Measurements from ENCODE around the gene ABCG5.

Gene ABCG5

DNA sequence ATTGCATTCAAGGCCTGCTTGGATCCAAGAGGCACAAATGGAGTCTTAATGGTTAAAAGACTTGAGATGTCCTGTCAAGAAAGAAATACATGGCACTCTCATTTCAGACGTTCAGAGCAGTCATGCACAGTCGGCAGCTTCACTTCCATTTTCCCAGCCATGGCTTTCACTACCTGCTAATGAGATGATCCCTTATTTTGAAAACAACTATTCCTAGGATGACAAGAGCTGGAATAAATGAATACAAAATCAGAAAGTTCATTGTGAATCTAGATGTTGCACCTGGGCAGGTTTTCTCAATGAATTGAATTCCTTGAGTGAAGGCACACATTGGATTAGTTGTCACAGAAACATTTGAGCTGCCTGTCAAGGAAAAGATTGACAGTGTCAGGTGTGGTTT is 25.7 kb downstream of the ABCG5 start:
- H3K4me3 ChIP-seq (ENCODE audit: low read depth, low read length) = no peak overlapping the region
- TF ChIP-seq, protein P1, sequence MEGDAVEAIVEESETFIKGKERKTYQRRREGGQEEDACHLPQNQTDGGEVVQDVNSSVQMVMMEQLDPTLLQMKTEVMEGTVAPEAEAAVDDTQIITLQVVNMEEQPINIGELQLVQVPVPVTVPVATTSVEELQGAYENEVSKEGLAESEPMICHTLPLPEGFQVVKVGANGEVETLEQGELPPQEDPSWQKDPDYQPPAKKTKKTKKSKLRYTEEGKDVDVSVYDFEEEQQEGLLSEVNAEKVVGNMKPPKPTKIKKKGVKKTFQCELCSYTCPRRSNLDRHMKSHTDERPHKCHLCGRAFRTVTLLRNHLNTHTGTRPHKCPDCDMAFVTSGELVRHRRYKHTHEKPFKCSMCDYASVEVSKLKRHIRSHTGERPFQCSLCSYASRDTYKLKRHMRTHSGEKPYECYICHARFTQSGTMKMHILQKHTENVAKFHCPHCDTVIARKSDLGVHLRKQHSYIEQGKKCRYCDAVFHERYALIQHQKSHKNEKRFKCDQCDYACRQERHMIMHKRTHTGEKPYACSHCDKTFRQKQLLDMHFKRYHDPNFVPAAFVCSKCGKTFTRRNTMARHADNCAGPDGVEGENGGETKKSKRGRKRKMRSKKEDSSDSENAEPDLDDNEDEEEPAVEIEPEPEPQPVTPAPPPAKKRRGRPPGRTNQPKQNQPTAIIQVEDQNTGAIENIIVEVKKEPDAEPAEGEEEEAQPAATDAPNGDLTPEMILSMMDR (IDR thresholded peaks at IDR 0.05; ENCODE audit: insufficient read depth, low read depth, low read length, missing control alignments) = no peak
- DNase-seq (ENCODE audit: low read depth) = no peak

GRCh38 chr2:43812006-43812405 is 26.6 kb downstream of the ABCG5 start:
- no peak overlapping the region for H3K4me3 ChIP-seq (ENCODE audit: low read depth, low read length)
- DNase-seq (ENCODE audit: low read depth) = no peak
- TF ChIP-seq, protein P1 (IDR thresholded peaks at IDR 0.05; ENCODE audit: insufficient read depth, low read depth, low read length, missing control alignments) = no peak

DNA sequence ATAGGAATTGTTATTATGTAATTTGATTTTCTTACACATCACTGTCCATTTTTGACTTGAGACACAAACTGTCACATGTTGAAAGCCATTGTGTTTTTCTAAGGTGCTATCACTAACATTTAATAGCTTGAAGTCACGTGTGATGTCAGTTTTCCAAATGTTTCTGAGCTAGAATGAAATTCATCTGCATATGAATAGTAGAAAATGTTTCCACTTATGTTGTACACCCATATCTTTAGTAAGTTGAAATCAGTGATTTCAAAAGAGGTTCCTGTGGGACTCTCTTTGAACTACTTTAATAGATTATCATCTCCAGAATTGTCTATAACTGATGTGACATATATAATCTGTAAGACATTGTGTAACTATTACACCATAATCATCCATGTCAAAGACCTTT is 27.8 kb downstream of the ABCG5 start:
- DNase-seq (ENCODE audit: low read depth) = no peak
- TF ChIP-seq, protein P1 (IDR thresholded peaks at IDR 0.05; ENCODE audit: insufficient read depth, low read depth, low read length, missing control alignments) = no peak

DNA sequence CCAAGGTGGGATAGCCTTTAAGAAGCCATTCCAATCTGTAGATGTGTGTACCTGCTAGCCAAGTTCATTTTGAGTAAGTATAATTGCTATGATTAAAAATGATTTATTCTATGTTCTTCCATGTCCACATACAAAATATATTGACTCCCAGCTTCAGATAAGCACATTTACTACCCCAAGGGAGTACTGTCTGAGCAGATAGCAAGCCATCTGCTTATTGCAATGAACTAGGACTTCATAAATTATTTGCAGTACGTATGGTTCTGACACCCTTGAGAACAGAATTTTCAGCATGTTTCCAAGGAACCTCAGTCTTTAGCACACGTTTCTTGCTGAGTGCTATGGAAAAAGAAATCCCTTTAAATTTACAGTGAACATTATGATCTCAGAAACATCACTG is 28.2 kb downstream of the ABCG5 start:
- DNase-seq (ENCODE audit: low read depth) = no peak
- TF ChIP-seq, protein P1 (IDR thresholded peaks at IDR 0.05; ENCODE audit: insufficient read depth, low read depth, low read length, missing control alignments) = no peak
- no peak overlapping the region for H3K4me3 ChIP-seq (ENCODE audit: low read depth, low read length)

More for the DNA sequence above, 27.8 kb downstream of the ABCG5 start:
- no peak overlapping the region for H3K4me3 ChIP-seq (ENCODE audit: low read depth, low read length)

DNA sequence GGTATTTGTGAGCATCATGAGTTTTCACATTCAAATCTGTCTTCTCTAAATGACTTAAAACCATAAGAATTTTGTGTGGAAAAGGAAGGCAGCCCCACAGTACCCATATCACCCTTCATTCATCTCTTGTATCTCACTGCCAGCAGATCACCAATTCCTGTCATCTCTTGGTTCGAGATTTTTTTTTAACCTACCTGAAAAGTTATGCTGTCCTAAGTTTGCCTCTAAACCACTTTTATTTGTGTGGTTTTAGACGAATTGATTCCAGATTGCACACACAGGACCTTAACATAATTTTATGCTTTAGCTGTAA is 32.0 kb downstream of the ABCG5 start:
- no peak for DNase-seq (ENCODE audit: low read depth)
- TF ChIP-seq, protein P1 (IDR thresholded peaks at IDR 0.05; ENCODE audit: insufficient read depth, low read depth, low read length, missing control alignments) = no peak
- no peak overlapping the region for H3K4me3 ChIP-seq (ENCODE audit: low read depth, low read length)

- H3K4me3 ChIP-seq (ENCODE audit: low read depth, low read length) = no peak overlapping the region
- no peak for DNase-seq (ENCODE audit: low read depth)
- TF ChIP-seq, protein P1 (IDR thresholded peaks at IDR 0.05; ENCODE audit: insufficient read depth, low read depth, low read length, missing control alignments) = no peak
These were observed 35.5 kb downstream of the ABCG5 start for GRCh38 chr2:43803113-43803512.

DNA sequence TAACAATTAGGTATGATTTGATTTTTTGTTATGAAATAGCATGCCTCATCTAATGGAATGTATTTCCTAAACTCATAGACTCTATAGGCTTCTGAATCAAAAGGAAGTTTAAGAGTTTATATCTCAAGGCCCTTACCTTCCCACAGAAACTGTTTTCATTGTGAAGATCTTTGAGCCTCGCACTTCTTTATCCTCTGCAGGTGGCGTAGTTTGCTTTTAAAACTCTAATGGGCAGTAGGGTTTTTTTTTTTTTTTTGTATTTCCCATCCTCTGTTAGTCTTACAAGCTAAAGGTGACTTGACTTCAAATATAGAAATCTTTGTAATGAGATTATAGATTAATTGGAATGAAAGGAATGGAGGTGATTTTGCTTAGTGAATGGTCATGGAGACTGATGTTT is 36.5 kb downstream of the ABCG5 start:
- TF ChIP-seq, protein P1 (IDR thresholded peaks at IDR 0.05; ENCODE audit: insufficient read depth, low read depth, low read length, missing control alignments) = no peak
- H3K4me3 ChIP-seq (ENCODE audit: low read depth, low read length) = no peak overlapping the region
- DNase-seq (ENCODE audit: low read depth) = no peak

Measured in GM12865 (cell line).